Measurements from ENCODE around the gene CCR9.
"Not testable (repeated sequence)": the region's sequence is repeated elsewhere in the genome, so short reads cannot be mapped to it uniquely, and the experiment has no call there.

CCR9 gene, protein sequence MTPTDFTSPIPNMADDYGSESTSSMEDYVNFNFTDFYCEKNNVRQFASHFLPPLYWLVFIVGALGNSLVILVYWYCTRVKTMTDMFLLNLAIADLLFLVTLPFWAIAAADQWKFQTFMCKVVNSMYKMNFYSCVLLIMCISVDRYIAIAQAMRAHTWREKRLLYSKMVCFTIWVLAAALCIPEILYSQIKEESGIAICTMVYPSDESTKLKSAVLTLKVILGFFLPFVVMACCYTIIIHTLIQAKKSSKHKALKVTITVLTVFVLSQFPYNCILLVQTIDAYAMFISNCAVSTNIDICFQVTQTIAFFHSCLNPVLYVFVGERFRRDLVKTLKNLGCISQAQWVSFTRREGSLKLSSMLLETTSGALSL

DNA sequence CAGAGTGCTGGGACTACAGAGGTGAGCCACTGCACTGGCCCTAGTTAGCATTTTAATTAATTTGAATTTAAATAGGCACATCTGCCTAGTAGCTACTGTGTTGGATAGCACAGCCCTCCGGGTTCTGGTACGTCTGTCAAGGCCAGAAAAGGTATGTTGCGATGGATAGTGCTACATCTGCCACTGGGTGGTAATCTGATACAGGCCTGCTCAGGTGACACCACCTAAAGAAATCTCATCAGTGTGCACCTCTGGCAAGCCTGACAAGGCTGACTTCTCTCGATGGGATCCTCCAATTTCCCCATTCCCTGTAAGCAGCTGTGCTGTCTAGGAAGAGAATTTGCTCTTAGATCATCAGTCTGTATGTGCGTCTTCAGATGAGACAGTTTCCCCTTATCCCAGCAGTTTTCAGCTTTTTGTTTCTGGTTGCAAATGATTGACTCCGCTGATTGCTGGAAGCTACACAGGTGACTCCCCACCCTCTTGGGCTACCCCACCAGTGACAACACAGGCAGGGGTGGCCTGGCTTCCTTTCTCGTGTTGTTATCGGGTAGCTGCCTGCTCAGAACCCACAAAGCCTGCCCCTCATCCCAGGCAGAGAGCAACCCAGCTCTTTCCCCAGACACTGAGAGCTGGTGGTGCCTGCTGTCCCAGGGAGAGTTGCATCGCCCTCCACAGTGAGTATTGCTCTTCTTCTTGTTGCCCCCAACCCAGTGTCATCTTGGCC is at the start of gene CCR9:
Gene CCR9 (plus strand): TSS at position 565 of the 727 bp plus-strand sequence. CDS start 8,391 bp downstream, outside the sequence.
- DNase-seq, result no peak

GRCh38 chr3:45838466-45838865 is 47.9 kb upstream of the CCR9 start:
- no peak for DNase-seq

DNA sequence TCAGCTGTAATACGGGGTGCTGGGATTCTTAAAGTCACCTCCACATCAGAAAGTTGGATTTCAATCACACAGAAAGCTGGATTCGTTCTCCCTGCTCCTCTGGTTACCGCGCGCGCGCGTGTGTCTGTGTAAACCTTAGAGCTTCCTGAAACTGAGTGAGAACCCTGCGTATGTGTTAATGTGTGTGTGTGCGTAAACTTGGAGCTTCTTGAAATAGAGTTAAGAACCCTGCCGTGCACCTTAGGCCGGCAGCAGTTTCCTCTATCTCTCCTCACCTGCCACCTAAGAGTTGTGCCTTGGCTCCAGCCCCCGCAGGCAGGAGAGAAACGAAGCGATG is 45.0 kb upstream of the CCR9 start:
- DNase-seq, result no peak

- DNase-seq, result peak; percentile 44 to 60
Observed at GRCh38 chr3:45841757-45842491, 44.4 kb upstream of the CCR9 start, which contains the start of gene LZTFL1. Gene LZTFL1 (minus strand): TSS chr3:45842119. CDS start chr3:45841991, 128 bp downstream.

DNA sequence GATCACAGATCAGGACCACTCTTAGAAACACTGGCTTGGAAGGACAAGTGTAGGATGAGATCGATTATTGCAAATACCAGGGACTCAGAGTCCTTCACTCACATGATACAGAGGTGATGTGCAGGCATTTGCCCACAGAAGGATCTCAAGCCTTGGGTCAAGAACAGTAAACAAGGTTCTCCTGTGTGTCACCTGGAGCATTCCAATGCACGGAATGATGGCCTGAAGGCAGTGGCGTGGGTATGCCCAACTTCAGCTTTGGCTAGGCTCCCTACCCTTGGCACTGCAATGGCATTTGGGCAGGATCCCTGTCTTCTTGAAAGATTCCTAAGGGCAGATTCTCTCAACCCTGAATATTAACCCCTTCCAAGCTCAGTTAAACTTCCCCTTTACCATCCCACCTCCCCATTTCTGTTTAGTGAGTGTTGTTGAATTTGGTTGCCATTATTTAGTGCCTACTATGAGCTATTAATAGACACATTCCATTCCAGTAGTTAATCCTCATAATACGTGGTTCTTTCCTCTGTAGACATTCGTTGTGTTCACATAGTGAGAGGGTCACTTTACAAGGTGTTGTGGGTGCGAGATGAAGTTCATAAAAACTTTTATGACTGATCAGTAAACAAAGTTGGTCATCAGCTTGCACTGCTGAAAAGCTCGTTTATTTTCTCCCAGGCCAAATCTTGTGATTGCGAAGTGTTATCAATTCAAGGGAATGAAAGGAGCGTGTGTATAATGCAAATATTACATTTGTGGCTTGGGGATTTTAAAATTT is 43.3 kb upstream of the CCR9 start:
- DNase-seq, result no peak

- no peak for DNase-seq
Observed at GRCh38 chr3:45844616-45845015, 41.7 kb upstream of the CCR9 start.

- DNase-seq, result no peak
Observed at GRCh38 chr3:45848392-45848791, 38.0 kb upstream of the CCR9 start.

DNA sequence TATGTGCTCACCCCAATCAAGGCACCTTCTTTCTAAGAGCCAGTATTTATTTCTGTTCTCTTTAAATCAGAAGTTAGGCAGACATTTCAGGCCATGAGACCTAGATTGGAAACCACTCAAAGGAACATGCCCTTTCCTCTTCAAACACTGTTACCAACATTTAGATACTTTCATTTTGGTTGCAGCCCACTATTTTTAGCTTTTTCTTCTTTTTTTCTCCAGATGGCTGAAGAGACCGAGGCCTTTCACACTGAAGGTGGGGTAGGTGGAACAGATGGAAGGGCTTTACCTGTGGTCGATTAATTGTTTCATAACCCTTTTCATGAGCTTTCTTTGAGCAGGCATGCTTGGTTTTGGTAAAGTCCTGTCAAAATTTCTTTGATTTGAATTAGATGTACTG is 33.5 kb upstream of the CCR9 start:
- no peak for DNase-seq

- not testable (repeated sequence) for DNase-seq
Observed at GRCh38 chr3:45856323-45856722, 30.0 kb upstream of the CCR9 start.

DNA sequence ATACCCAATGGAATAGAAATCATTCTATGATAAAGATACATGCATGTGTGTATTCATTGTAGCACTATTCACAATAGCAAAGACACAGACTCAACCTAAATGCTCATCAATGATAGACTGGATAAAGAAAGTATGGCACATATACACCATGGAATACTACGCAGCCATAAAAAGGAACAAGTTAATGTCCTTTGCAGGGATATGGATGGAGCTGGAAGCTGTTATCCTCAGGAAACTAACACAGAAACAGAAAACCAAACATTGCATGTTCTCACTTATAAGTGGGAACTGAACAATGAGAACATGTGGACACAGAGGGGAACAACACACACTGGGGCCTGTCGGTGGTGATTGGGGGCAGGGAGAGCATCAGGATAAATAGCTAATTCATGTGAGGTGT is 29.3 kb upstream of the CCR9 start:
- DNase-seq, result not testable (repeated sequence)

DNA sequence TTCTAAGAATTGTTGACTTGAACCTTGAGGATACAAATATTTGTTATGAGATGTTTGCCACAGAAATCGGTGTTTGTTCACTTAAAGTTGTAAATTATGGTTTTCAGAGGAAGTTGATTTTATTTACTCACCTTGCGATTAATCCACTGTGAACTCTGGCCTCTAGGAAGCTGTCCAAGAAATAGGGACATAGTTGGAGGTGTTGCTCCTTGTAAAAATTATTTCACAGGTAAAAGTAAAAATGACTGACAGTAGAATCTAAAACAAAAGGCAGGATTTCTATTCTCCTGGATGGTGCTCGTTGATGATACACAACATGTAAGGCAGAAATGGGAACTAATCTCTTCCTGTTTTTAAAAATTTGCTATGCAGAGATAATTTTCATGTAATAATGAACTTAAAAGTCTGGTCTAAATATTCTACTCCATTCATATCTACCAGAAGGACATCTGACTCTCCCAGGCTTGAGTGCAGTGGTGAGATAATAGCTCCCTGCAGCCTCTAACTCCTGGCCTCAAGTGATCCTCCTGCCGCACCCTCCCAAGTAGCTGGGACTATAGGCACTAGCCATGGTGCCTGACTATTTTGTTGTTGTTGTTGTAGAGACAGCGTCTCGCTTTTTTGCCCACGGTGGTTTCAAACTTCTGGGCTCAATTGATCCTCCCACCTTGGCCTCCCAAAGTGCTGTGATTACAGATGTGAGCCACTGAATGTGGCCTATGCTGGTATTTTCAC is 27.4 kb upstream of the CCR9 start:
- no peak for DNase-seq

DNA sequence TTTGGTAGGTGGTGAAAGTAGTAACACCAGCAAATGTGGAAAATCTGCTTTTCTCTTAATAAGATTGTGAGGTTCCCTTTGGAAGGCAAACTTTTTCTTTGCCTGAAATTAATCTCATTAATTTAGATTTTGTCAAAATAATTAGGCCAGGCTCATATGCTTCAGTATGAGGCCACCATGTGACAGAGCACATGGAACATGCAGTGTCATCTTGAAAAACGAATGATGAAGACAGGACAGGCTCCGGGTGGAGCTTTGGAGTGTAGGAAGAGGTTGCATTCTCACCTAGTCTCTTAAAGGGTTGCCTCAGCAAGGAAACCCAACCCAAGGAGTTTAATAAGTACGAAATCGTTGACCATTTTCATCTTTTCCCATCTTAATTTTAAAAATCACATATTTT is 25.9 kb upstream of the CCR9 start:
- DNase-seq, result no peak

GRCh38 chr3:45861043-45861719 is 25.2 kb upstream of the CCR9 start:
- DNase-seq, result no peak

GRCh38 chr3:45864760-45865519 is 21.4 kb upstream of the CCR9 start:
- peak; percentile 8 to 20 for DNase-seq

GRCh38 chr3:45865563-45865962 is 20.8 kb upstream of the CCR9 start:
- no peak for DNase-seq

DNA sequence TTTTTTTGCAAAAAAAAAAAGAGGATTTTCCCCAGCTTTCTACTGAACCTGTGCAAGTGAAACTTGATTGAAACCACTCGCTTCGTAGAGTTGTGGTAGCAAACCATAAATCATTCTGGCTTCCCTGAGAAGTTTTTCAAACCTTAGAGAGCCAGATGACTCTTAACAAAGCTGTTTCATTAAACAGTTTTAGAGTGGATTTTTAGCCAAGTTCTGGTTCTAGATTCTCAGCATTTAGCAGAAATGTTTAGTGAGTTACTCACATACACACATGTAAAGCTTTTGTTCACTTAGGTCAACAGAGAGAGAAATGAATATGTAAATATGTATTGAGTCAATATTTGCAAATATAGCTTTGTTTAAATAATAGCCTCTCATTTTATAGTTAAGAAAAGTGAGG is 18.1 kb upstream of the CCR9 start:
- DNase-seq, result no peak

- no peak for DNase-seq
Observed at GRCh38 chr3:45868650-45869049, 17.7 kb upstream of the CCR9 start.

DNA sequence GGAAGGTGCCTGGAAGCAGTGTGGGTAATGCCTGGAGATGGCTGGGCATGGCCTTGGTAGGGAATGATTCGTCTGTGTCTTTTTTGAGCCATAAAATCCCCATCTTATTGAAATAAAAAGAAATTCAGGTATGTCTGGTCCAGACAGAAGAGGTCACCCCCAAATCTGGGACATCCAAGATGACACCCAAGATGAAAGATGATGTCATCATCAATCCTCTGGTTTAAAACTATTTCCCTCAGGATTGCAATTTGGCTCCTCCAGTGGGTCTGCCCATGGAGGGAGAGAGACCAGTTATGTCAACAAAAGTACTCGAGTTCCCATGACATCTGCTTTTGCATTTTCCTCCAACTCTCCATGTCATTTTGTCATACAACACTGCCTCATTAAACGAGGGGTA is 16.7 kb upstream of the CCR9 start:
- no peak for DNase-seq

DNA sequence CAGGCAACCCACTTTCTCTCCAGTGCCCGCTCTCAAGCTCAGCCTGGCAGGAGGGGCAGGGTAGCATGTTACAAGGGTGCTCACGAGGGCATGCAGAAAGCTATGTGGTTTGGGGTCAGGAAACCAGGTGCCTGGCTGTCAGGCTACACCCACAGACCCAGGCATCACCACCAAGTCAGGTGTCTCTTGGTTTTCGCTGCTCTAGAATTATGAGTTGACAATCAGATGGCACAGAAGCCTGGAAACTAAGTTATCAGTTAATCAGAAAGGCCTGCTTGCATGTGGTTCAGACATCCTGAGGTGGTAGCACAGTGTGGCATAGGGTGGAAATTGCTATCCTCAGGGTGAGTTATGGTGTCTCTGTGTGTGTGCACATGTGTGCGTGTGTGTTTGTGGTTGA is 16.2 kb upstream of the CCR9 start:
- DNase-seq, result no peak

GRCh38 chr3:45871780-45872179 is 14.6 kb upstream of the CCR9 start:
- DNase-seq, result no peak

GRCh38 chr3:45872569-45872968 is 13.8 kb upstream of the CCR9 start:
- no peak for DNase-seq
